K562 (cell line): ENCODE data around the gene LCP2. TPM values are rescaled to one million over a fixed set of nuclear protein-coding genes. Genes with fewer than 3 reads are reported as not detected.
A peak's percentile ranks its signal among the peaks of the same experiment; 100 is the strongest.

Source experiments
- ATAC-seq: fragments of 200-7000 bp; cut with Tn5 transposase; 3 replicates; pipeline ENCODE4 v1.9.1; 2020; ENCODE audit warnings: moderate library complexity
- BruUV-seq: library from RNA; stranded (reverse); fragments of 400-500 nt; replicated peaks from 2 replicates; lab custom pipeline; 2021; lab: Mats Ljungman, UMichigan
- CTCF ChIA-PET: fragments of 300-600 bp; formaldehyde crosslinking; extraction: SDS; loops from one replicate; lab custom pipeline; 2021; ENCODE audit warnings: low intra/inter-chr PET ratio; lab: Yijun Ruan, JAX
- POLR2A ChIA-PET: fragments of 300-600, 350-650 bp; sonication (Branson Sonifier 250); formaldehyde crosslinking; extraction: SDS; loops from one replicate; lab custom pipeline; 2021; ENCODE audit warnings: antibody characterized with exemption, inconsistent platforms; lab: Yijun Ruan, JAX
- DNase-seq, 4 experiments: peaks; one replicate each; pipeline versions ENCODE4 v3.0.0 to v3.0.0-alpha.2; 2011 to 2018; ENCODE audit warnings: low spot score in 3 of 4, mixed read lengths in 3 of 4; ENCODE audit errors: extremely low read depth in 1 of 4
- FAIRE-seq: peaks from 2 replicates; lab custom pipeline; 2011; peaks lifted over from hg19 to GRCh38; lab: Jason Lieb, UNC
- H2AFZ ChIP-seq: 2 replicates; pipeline ENCODE4 v1.6.0; 2011; ENCODE audit warnings: low read depth, low read length, control low read depth, inconsistent platforms
- H3K27ac ChIP-seq: fragments of 200-600 bp; 3 replicates; pipeline ENCODE4 v1.8.0; 2011; ENCODE audit warnings: low read depth, mild to moderate bottlenecking, control low read depth, inconsistent platforms, low read length, moderate library complexity, mixed read lengths; ENCODE audit errors: extremely low read depth
- H3K27me3 ChIP-seq, 2 experiments: fragments of 300-600 bp in 1 of 2; 2 replicates in 1 of 2; 3 replicates in 1 of 2; pipeline versions ENCODE4 v1.6.0 to v1.8.0; 2011; ENCODE audit warnings: inconsistent platforms in 2 of 2, low read length in 2 of 2, mild to moderate bottlenecking in 1 of 2, mixed read lengths in 1 of 2, moderate library complexity in 1 of 2; ENCODE audit not compliant: control insufficient read depth in 2 of 2, insufficient read depth in 2 of 2
- H3K36me3 ChIP-seq: fragments of 300-600 bp; 3 replicates; pipeline ENCODE4 v1.8.0; 2011; ENCODE audit warnings: mild to moderate bottlenecking, low read length, inconsistent platforms; ENCODE audit not compliant: control insufficient read depth, insufficient read depth
- H3K4me1 ChIP-seq, 2 experiments: fragments of 200-600 bp in 1 of 2; replicated peaks in 1 of 2; 2 replicates in 1 of 2; 3 replicates in 1 of 2; pipeline versions ENCODE4 v1.5.1 to v1.8.0; 2011; ENCODE audit warnings: inconsistent platforms in 2 of 2, low read length in 2 of 2, mild to moderate bottlenecking in 1 of 2, mixed read lengths in 1 of 2, moderate library complexity in 1 of 2; ENCODE audit not compliant: control insufficient read depth in 2 of 2, insufficient read depth in 2 of 2
- H3K4me2 ChIP-seq: 2 replicates; pipeline ENCODE4 v1.6.1; 2011; ENCODE audit warnings: low read length, control low read depth, inconsistent platforms, mixed read lengths; ENCODE audit not compliant: insufficient read depth
- H3K4me3 ChIP-seq: fragments of 200-600 bp; sonication (generic), shearing (Covaris generic); 2 replicates; pipeline ENCODE4 v1.5.1; 2016; ENCODE audit warnings: control low read depth, inconsistent platforms
- H3K79me2 ChIP-seq: fragments of 200-600 bp; 3 replicates; pipeline ENCODE4 v1.8.0; 2011; ENCODE audit warnings: low read length, inconsistent platforms; ENCODE audit not compliant: control insufficient read depth, insufficient read depth
- H3K9ac ChIP-seq, 2 experiments: 2 replicates each; pipeline versions ENCODE4 v1.6.0 to v1.6.1; 2011; ENCODE audit warnings: low read depth in 2 of 2, low read length in 2 of 2, control low read depth in 1 of 2, inconsistent platforms in 1 of 2, mild to moderate bottlenecking in 1 of 2, mixed read lengths in 1 of 2; ENCODE audit not compliant: insufficient read depth in 1 of 2
- H3K9me1 ChIP-seq: one replicate; pipeline ENCODE4 v1.6.0; 2011; ENCODE audit warnings: inconsistent platforms, mild to moderate bottlenecking, low read length, moderate library complexity; ENCODE audit not compliant: control insufficient read depth, insufficient read depth
- H3K9me3 ChIP-seq: replicated peaks from 2 replicates; pipeline ENCODE4 v1.5.1; 2011; ENCODE audit warnings: low read depth, low read length, inconsistent platforms; ENCODE audit not compliant: control insufficient read depth, insufficient read depth
- H4K20me1 ChIP-seq: replicated peaks from 2 replicates; pipeline ENCODE4 v1.6.1; 2011; ENCODE audit warnings: low read length, inconsistent platforms, mixed read lengths; ENCODE audit not compliant: control insufficient read depth, insufficient read depth
- E2F6 ChIP-seq, 2 experiments: IDR thresholded peaks; 2 replicates each; pipeline ENCODE4 v1.6.1; 2011; ENCODE audit warnings: borderline replicate concordance in 1 of 2, control low read depth in 1 of 2, low read depth in 1 of 2, low read length in 1 of 2, mild to moderate bottlenecking in 1 of 2, mixed read lengths in 1 of 2, moderate library complexity in 1 of 2; ENCODE audit not compliant: insufficient read depth in 1 of 2, insufficient read length in 1 of 2, poor library complexity in 1 of 2, severe bottlenecking in 1 of 2; ENCODE audit errors: extremely low read depth in 1 of 2
- PBX2 ChIP-seq, 2 experiments: IDR thresholded peaks in 1 of 2; conservative IDR thresholded peaks in 1 of 2; 2 replicates each; pipeline ENCODE4 v1.6.1; 2016; ENCODE audit warnings: low read depth in 2 of 2, mild to moderate bottlenecking in 1 of 2, missing compliant biosample characterization in 1 of 2, missing genetic modification characterization in 1 of 2, moderate library complexity in 1 of 2
- PKNOX1 ChIP-seq: fragments of 450-650 bp; IDR thresholded peaks from 2 replicates; pipeline ENCODE4 v1.6.1; 2016
- ZNF699 ChIP-seq: fragments of 250-450 bp; sonication (Bioruptor Pico); IDR thresholded peaks from 2 replicates; pipeline ENCODE4 v1.8.0; 2021; ENCODE audit warnings: mild to moderate bottlenecking, moderate library complexity; ENCODE audit not compliant: insufficient replicate concordance
- WGBS: fragments of 100-300 bp; shearing (Covaris generic); methylation state at CpG from one replicate; pipeline ENCODE4 v1.1.6; 2016; ENCODE audit warnings: low coverage, mixed read lengths; ENCODE audit not compliant: insufficient coverage; ENCODE audit errors: missing lambda C conversion rate; 5-methylcytosine and 5-hydroxymethylcytosine counted together
- in situ Hi-C: fragments of 300-500 bp; cut with MboI; formaldehyde crosslinking; loops from 4 replicates; pipeline ENCODE4 v1.15.0; 2018; ENCODE audit warnings: inconsistent platforms, mixed read lengths
- intact Hi-C: fragments of 100-400 bp; cut with micrococcal nuclease; formaldehyde crosslinking; loops from 2 replicates; pipeline ENCODE4 v1.14.2; 2022
- polyA plus RNA-seq, 8 experiments: library from polyadenylated mRNA; depleted of rRNA in 4 of 8; stranded (reverse) in 5 of 8; unstranded in 3 of 8; fragments of >200 nt; fragmentation: Nextera tagmentation in 2 of 8; fragmentation: Illumina TruSeq in 1 of 8; extraction: Ambion mirVana in 2 of 8; extraction: Trizol in 1 of 8; gene quantifications; 2 replicates each; pipeline versions ENCODE4 v1.2.1 to v1.2.3, GENCODE V29; 2011 to 2014; ENCODE audit warnings: inconsistent platforms in 1 of 8, missing spikeins in 1 of 8
- total RNA-seq, 7 experiments: library from RNA; depleted of rRNA in 6 of 7; stranded (reverse); fragments of >200 nt in 6 of 7; fragmentation: Illumina TruSeq in 2 of 7; extraction: Trizol in 2 of 7; gene quantifications; 2 replicates each; pipeline versions ENCODE4 v1.2.1 to v1.2.3, GENCODE V29; 2011 to 2021; ENCODE audit warnings: low replicate concordance in 1 of 7

The LCP2 gene
- total and polyA plus RNA-seq, 9 of the 15 experiments (the other 6 are each of a cell fraction or from before 2014, with no cell fraction given): 4.0 to 31.3 (median 14.6) TPM

GRCh38 chr5:170315154-170315553, 17.6 kb upstream of the LCP2 start:
- in situ Hi-C loops (no loop called here), intact Hi-C loops (no loop called here)
- no peak for ATAC-seq
- CTCF ChIA-PET: no interaction called here
- Histone ChIP-seq H3K79me2 (no peaks in the 10 kb centered on the region), H3K4me3 (no peak overlapping the region), H3K27ac (no peak overlapping the region), H3K4me1 (peaks cover 0 to 32% of the 10 kb centered on the region in 2 experiments; a peak in 4 of 5 replicates), H4K20me1 (no peaks in the 10 kb centered on the region), H3K9ac (no peak overlapping the region), H2AFZ (peak overlapping the region; percentile 63), H3K9me3 (no peaks in the 10 kb centered on the region), H3K36me3 (no peaks in the 10 kb centered on the region), H3K9me1 (no peaks in the 10 kb centered on the region), H3K4me2 (no peak overlapping the region), H3K27me3 (no peaks in the 10 kb centered on the region)
- POLR2A ChIA-PET: interaction anchor here (1.0 to 1.2 kb wide), 2 partner anchors 17 to 38 kb away, joined by 3 to 4 read pairs; partner anchors contain the start of gene LCP2
- 14% methylated on average over 5 of the region's 5 CpGs for WGBS
- no TSS peak for BruUV-seq
- no peak for FAIRE-seq
- DNase-seq: peak in 1 of 4 experiments; percentile 32
- TF ChIP-seq ZNF699 (CRISPR knock-in tag) (no peak), PBX2 (CRISPR knock-in tag; IDR thresholded peaks at IDR 0.05; ENCODE audit: low read depth) (no peak), PBX2 (tag; conservative IDR thresholded peaks at IDR 0.05; ENCODE audit: low read depth) (peak; percentile 38; the same call in 1 of the 2 replicates), E2F6 (IDR thresholded peaks at IDR 0.05; ENCODE audit: borderline replicate concordance in 1 of 2, extremely low read depth in 1 of 2, insufficient read depth in 1 of 2, insufficient read length in 1 of 2, low read depth in 1 of 2, low read length in 1 of 2, poor library complexity in 1 of 2, severe bottlenecking in 1 of 2) (peak in 1 of 2 experiments; percentile 43), PKNOX1 (peak; percentile 78)
